HG02759 (cell line): ENCODE measurements around the gene IFT43.

Experiments used
- ATAC-seq: cut with Tn5 transposase; IDR thresholded peaks from one replicate; pipeline ENCODE4 v1.9.1; 2021; ENCODE audit warnings: mild to moderate bottlenecking, moderate library complexity; ENCODE audit not compliant: unreplicated experiment

Gene IFT43

DNA sequence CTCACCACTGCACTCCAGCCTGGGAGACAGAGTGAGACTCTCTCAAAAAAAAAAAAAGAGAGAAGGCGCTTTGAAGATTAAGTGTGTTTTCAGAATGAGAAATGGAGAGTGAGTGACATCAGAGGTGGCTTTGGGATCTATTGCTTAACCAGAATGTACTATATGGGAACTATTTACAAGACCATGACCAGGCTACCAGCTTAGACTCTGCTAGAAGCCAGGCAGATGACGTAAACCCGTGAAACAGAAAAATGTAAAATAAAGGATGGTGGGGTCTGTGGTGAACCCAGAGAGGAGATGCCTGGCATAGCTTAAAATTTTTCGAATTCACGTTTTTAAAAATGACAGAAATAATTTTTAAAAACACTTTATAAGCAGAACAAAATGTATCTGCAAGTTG lies 82.0 kb downstream of the IFT43 start:
- no peak for ATAC-seq

DNA sequence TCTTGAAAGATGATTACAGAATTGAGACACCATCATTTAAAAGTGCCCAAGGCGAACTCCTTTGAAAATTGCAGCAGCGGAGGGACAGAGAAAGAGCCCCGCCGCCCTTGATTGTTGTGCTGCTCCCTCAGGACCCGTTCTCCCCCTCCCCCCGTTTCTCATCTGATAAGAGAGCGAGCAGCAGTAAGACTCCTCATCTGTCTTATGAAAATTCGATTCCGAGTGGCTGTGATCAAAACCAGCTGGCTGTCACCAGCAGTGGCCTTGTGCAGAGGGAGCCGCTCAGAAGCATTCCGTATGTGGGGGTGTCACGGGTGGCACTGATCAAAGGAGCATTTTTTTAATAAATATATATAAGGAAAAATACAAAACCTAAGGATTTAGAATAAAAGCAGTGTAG lies 88.2 kb downstream of the IFT43 start:
- ATAC-seq: no peak

GRCh38 chr14:76077340-76077739 lies 91.8 kb downstream of the IFT43 start:
- no peak for ATAC-seq

GRCh38 chr14:76078501-76078900 lies 92.9 kb downstream of the IFT43 start:
- no peak for ATAC-seq

DNA sequence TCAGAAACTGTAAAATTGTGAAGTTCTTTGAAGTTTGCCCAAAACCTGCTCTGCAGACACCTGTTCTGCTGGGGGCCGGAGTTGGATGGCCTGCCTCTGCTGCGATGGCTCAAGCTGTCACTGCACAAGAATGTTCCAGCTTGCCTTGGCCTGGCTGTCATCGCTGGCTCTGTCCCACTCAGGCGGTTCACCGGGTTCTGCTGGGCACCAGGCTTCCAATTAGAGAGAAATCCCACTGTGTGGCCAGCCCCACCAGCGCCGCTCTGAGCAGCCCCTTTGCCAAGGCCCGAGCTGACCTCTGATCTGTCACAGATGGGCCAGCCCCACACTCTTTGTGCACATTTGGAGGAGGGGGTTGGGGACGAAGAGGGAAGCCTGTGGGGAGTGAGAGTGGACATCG lies 94.5 kb downstream of the IFT43 start:
- ATAC-seq: no peak

DNA sequence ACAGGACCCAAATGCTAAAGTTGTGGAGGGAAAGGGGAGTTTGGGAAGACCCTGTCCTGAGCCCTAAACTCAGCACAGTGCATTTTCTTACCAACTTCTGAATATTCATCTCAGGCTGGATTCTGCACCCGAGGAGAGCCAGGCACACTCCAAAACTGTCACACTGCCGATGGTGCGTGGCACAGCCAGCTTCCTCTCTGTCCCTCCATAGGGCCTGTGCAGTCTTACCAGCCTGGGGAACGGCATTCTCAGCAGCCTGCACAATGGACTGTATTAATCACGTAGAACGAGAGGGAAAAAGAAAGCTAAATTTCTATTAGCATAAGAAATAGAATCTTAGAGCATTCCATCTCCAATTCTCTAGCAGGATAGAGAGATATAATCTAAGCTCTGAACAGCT lies 94.9 kb downstream of the IFT43 start:
- ATAC-seq: no peak

DNA sequence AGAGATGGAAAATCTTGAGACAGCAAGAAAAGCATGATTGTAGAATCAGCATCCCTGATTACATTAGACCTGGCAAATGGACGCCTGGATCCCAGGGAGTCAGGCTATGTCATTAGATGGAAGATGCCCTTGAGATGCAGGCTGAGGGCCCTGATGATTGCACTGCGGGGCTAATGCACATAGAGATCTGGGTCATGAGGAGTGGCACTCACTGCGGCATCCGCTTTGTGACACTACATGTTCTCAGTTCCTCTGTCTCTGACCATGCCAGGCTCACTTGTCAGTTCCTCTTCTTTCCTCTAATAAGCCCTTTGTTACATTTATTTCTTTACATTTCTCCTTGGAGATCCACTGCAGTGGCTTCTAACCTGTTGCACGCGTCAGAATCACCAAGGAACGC lies 96.1 kb downstream of the IFT43 start:
- ATAC-seq: no peak

- no peak for ATAC-seq
Observed at GRCh38 chr14:76083796-76084765, 98.5 kb downstream of the IFT43 start.

DNA sequence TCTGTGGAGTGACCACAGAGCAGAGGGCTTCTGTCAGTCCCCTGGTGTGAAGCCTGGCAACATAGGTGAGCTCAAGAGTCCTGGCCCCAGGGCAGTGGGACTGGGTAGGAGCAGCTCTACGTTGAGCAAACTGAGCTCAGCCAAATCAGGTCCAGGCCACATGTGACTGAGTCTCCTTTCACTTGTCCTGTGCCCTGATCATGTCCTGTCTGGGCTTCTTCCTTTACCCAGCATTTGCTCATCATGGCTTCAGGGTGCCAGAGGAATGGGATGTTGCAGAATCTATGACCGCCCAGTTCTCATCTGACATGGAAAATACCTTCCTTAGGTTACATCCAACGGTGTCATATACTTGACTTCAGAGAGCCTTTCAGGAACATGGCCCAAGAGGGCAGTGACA lies 99.8 kb downstream of the IFT43 start:
- no peak for ATAC-seq

DNA sequence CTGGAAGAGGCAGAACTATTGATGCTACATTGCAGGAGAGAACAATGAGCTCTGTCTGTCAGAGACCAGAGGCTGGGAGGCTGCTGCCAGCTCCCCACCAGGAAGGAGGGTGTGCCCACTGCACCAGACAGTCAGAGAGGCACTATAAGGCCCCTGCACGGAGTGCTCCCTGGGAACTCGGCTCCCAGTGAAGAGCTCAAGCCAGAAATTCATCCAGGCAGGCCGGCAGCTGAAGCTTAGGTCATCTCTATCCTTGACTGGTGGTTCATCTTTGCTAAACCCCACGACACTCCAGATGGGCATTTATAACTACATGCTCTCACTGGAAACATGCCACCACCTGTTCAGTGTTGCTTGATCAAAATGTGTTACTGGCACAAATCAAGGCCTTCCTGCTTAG lies 101.1 kb downstream of the IFT43 start:
- ATAC-seq: no peak

GRCh38 chr14:76088326-76088725 lies 102.8 kb downstream of the IFT43 start:
- ATAC-seq: no peak

DNA sequence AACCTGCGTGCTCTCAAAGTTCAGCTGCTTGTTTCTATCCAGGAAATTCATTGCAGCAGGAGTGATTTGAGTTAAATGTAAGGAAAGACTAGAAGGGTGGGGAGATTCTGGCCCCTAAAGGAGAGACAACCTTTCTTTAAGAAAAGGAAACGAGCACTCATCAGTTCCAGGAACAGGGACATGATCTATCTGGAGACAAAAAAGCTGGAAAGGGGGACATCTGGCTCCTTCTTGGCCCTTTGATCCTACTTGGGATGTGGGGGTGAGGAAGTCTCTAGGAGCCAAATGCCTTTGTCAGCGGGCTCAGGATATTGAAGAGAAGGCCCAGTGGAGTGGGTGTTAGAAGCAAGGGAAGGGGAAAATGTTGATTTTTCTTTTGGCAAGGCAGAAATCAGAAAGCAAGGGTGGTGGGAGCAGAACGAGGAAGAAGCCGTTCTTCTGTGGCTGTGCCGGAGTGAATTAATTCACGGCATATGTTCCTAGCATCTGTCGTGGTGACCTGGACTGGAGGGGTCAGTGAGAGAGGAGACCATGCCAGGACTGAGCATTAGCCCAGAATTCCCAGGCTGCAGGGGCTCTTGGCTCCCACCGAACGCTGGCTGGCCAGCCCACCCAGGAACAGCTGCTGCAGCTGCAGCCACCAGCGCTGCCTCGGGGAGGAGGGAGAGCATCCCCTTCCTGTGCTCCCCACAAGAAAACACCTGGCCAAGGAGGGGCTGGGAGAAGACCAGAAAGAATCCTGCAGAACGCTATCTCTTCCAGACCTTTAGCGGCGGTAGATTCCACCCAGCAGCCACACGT lies 103.4 kb downstream of the IFT43 start:
- no peak for ATAC-seq

- no peak for ATAC-seq
Observed at GRCh38 chr14:76089575-76089974, 104.0 kb downstream of the IFT43 start.

DNA sequence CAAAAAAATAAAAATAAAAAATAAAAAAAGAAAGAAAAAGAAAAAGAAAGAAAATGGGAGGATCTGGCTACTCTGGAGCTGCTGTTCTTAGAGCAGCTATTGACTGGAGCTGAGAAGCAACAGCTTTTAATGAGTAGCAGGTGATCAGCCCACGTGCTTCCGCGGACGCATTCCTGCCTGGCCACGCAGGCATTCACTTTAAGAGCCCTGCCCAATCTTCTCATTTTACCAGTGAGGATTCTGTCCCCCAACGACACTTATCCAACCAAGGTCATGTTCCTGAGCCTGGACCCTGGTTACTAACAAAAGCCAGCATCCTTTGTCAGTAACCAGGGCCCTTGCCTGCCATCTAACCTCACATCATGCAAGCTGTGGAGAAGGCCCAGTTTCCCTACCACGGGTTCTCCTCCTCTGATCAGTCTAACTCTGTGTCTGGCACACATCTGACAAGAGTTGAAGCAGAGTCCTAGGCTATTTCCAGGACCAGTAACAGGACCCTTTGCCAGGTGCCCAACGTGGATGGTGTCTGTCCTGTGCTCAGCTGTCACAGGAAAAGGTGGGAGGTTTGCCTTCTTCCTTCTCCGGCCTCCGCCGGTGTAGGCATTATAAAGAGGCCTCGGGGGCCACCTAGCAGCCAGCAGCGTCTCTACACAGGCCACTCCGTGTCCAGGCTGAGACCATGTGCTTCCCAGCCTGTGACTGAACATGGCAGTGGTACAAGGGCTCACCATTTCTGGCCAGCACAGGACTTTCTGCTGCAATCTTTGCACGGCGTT lies 105.2 kb downstream of the IFT43 start:
- ATAC-seq: no peak

GRCh38 chr14:76093077-76093476 lies 107.5 kb downstream of the IFT43 start:
- ATAC-seq: no peak

GRCh38 chr14:76096257-76096656 lies 110.7 kb downstream of the IFT43 start:
- ATAC-seq: no peak

GRCh38 chr14:76097547-76097946 lies 112.0 kb downstream of the IFT43 start:
- ATAC-seq: no peak

DNA sequence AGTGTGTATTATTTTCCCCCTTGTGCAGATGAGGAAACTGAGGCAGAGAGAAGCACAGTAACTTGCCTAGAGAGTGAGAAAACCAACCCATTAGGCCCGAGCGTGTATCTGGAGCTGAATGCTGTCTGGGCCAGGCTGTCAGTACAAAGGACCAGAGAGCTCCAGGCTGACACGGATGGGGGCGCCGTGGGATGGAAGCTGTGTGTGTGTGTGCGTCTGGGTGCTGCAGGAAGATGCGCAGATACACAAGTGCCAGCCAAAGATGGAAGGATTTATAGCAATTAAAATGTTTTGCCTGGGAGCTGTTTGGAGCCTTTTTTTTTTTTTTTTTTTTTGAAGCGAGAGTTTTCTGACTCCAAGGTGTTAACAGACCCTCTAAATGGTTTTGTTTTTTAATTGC lies 112.5 kb downstream of the IFT43 start:
- ATAC-seq: no peak

DNA sequence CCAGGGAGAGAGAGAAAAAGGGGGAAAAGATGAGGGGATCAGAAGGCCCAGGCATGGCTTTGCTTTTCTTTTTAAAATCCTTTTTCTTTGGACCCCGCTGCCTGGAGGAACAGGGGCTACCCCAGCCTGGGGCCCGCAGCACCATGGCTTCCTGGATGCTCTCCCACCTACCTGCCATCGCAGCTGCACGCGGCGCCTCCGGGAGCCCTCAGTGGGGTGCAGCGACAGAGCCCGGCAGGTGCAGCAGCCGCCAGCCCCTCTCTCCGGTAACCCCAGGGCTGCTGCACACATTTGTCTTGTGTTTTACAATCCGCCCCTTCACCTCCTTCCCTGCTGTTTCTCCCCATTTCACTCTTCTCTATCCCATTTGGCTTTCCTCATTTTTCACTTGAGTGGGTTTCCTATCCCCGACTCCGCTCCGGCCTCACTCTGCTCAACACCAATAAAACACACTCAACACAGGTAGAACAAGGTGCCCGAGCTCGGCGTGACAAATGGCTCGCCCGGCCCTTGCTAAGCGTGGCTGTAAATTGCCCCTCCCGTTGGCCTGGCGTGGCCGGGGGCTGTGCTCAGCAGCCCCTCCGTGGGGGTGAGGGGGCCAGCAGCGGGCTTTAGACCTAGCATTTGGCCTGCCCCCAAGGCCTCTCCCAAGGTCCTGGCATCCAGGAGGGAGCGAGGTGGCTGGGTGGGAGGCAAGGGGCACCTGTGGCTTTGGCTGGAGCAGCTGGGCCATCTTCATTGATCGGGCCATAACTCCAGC lies 113.5 kb downstream of the IFT43 start:
- no peak for ATAC-seq

GRCh38 chr14:76100236-76100635 lies 114.7 kb downstream of the IFT43 start:
- ATAC-seq: no peak
